ENCODE data around the gene CYTH3.
"Not testable (repeated sequence)": the region's sequence is repeated elsewhere in the genome, so short reads cannot be mapped to it uniquely, and the experiment has no call there.

The CYTH3 gene, protein sequence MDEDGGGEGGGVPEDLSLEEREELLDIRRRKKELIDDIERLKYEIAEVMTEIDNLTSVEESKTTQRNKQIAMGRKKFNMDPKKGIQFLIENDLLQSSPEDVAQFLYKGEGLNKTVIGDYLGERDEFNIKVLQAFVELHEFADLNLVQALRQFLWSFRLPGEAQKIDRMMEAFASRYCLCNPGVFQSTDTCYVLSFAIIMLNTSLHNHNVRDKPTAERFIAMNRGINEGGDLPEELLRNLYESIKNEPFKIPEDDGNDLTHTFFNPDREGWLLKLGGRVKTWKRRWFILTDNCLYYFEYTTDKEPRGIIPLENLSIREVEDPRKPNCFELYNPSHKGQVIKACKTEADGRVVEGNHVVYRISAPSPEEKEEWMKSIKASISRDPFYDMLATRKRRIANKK

GRCh38 chr7:6272481-6273323 lies at the start of gene CYTH3:
Gene CYTH3 (minus strand): TSS chr7:6272624. CDS start chr7:6272507, 117 bp downstream.
- H3K79me2 ChIP-seq (ENCODE audit: control insufficient read depth, insufficient read depth, low read length, unreplicated experiment), result peaks cover 45% of the 10 kb centered on the region
- H3K27me3 ChIP-seq (ENCODE audit: insufficient read depth, low read length), result no peaks in the 10 kb centered on the region
- peak within 1 kb of the TSS; percentile 85 for H3K4me3 ChIP-seq (ENCODE audit: low read depth, low read length)
- peak within 1 kb of the TSS; percentile 90 for H2AFZ ChIP-seq (ENCODE audit: low read length, unreplicated experiment)
- H3K36me3 ChIP-seq (ENCODE audit: insufficient read depth, low read length), result no peaks in the 10 kb centered on the region
- H3K4me1 ChIP-seq (ENCODE audit: control insufficient read depth, insufficient read depth, low read length, unreplicated experiment), result peaks cover 38% of the 10 kb centered on the region
- peak within 1 kb of the TSS; percentile 46; the same call in 1 of the 2 replicates for H3K27ac ChIP-seq (ENCODE audit: low read depth, low read length)

DNA sequence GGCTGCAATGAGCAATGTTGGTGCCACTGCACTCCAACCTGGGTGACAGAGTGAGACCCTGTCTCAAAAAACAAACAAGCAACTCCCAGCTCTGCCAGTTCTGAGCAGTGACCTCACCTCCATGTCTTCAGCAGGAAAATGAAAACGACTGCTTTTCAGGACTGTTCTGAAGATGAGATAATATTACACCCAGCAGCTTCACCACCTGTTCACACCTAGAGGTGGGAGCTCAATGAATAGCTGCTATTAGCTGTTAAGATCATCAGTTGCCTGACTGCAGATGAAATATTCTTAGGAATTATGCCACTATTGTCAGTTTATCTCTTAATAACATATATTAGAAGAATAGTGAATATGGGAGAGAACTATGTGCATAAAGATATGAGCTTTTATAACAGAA lies 48.4 kb upstream of the CYTH3 start:
- Histone ChIP-seq H3K36me3 (ENCODE audit: insufficient read depth, low read length) (no peaks in the 10 kb centered on the region), H3K27me3 (ENCODE audit: insufficient read depth, low read length) (no peaks in the 10 kb centered on the region), H3K4me1 (ENCODE audit: control insufficient read depth, insufficient read depth, low read length, unreplicated experiment) (peaks cover 14% of the 10 kb centered on the region), H3K27ac (ENCODE audit: low read depth, low read length) (no peak overlapping the region), H2AFZ (ENCODE audit: low read length, unreplicated experiment) (no peak overlapping the region), H3K79me2 (ENCODE audit: control insufficient read depth, insufficient read depth, low read length, unreplicated experiment) (no peaks in the 10 kb centered on the region), H3K4me3 (ENCODE audit: low read depth, low read length) (no peak overlapping the region)

- Histone ChIP-seq H3K4me1 (ENCODE audit: control insufficient read depth, insufficient read depth, low read length, unreplicated experiment) (peaks cover 14% of the 10 kb centered on the region), H3K27ac (ENCODE audit: low read depth, low read length) (peak overlapping the region; percentile 96), H2AFZ (ENCODE audit: low read length, unreplicated experiment) (peak overlapping the region; percentile 92), H3K27me3 (ENCODE audit: insufficient read depth, low read length) (no peaks in the 10 kb centered on the region), H3K79me2 (ENCODE audit: control insufficient read depth, insufficient read depth, low read length, unreplicated experiment) (no peaks in the 10 kb centered on the region), H3K4me3 (ENCODE audit: low read depth, low read length) (peak overlapping the region; percentile 44), H3K36me3 (ENCODE audit: insufficient read depth, low read length) (no peaks in the 10 kb centered on the region)
Observed at GRCh38 chr7:6317797-6318438, 45.5 kb upstream of the CYTH3 start.

DNA sequence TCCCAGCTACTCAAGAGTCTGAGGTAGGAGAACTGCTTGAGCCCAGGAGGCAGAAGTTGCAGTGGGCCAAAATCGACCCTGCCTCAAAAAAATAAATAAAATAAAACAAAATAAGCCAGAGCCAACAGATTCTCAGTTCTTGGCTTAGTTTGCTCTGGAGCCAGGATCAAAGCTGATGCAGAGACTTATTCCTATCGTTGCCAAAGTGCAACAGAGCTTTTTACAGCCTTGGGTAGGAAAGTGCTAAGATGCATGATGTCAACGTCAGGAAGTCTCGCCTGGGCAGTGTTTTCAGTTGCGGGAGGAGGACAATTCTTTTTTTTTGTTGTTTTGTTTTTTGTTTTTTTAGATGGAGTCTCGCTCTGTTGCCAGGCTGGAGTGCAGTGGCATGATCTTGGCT lies 43.8 kb upstream of the CYTH3 start:
- Histone ChIP-seq H3K79me2 (ENCODE audit: control insufficient read depth, insufficient read depth, low read length, unreplicated experiment) (no peaks in the 10 kb centered on the region), H2AFZ (ENCODE audit: low read length, unreplicated experiment) (peak overlapping the region; percentile 55), H3K4me3 (ENCODE audit: low read depth, low read length) (no peak overlapping the region), H3K4me1 (ENCODE audit: control insufficient read depth, insufficient read depth, low read length, unreplicated experiment) (peaks cover 14% of the 10 kb centered on the region), H3K27ac (ENCODE audit: low read depth, low read length) (no peak overlapping the region), H3K36me3 (ENCODE audit: insufficient read depth, low read length) (no peaks in the 10 kb centered on the region), H3K27me3 (ENCODE audit: insufficient read depth, low read length) (no peaks in the 10 kb centered on the region)

DNA sequence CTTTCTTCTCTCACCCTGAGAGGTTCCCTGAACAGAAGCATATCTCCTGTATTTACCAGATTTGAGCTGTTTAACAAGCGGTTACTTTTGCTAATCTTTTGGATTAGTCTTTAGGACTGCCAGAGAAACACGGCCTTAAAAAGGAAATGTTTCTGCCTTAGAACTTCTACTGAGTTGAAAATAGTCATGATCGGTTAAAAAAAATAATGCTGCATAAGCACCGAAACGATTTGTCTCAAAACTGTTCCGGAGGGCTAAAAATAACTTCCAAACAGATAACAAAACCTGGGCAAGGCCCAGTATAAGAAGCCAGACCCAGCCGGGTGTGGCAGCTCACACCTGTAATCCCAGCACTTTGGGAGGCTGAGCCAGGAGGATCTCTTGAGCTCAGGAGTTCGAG lies 43.3 kb upstream of the CYTH3 start:
- H2AFZ ChIP-seq (ENCODE audit: low read length, unreplicated experiment), result peak overlapping the region; percentile 68

GRCh38 chr7:6310271-6310993 lies 38.0 kb upstream of the CYTH3 start:
- Histone ChIP-seq H3K27me3 (ENCODE audit: insufficient read depth, low read length) (no peaks in the 10 kb centered on the region), H2AFZ (ENCODE audit: low read length, unreplicated experiment) (no peak overlapping the region), H3K27ac (ENCODE audit: low read depth, low read length) (no peak overlapping the region), H3K79me2 (ENCODE audit: control insufficient read depth, insufficient read depth, low read length, unreplicated experiment) (no peaks in the 10 kb centered on the region), H3K4me1 (ENCODE audit: control insufficient read depth, insufficient read depth, low read length, unreplicated experiment) (peaks cover 19% of the 10 kb centered on the region), H3K36me3 (ENCODE audit: insufficient read depth, low read length) (no peaks in the 10 kb centered on the region), H3K4me3 (ENCODE audit: low read depth, low read length) (no peak overlapping the region)

More for the DNA sequence above, 43.3 kb upstream of the CYTH3 start:
- peaks cover 14% of the 10 kb centered on the region for H3K4me1 ChIP-seq (ENCODE audit: control insufficient read depth, insufficient read depth, low read length, unreplicated experiment)
- no peaks in the 10 kb centered on the region for H3K79me2 ChIP-seq (ENCODE audit: control insufficient read depth, insufficient read depth, low read length, unreplicated experiment)
- no peaks in the 10 kb centered on the region for H3K36me3 ChIP-seq (ENCODE audit: insufficient read depth, low read length)
- no peak overlapping the region for H3K4me3 ChIP-seq (ENCODE audit: low read depth, low read length)
- peak overlapping the region; percentile 49; the same call in 1 of the 2 replicates for H3K27ac ChIP-seq (ENCODE audit: low read depth, low read length)
- no peaks in the 10 kb centered on the region for H3K27me3 ChIP-seq (ENCODE audit: insufficient read depth, low read length)

DNA sequence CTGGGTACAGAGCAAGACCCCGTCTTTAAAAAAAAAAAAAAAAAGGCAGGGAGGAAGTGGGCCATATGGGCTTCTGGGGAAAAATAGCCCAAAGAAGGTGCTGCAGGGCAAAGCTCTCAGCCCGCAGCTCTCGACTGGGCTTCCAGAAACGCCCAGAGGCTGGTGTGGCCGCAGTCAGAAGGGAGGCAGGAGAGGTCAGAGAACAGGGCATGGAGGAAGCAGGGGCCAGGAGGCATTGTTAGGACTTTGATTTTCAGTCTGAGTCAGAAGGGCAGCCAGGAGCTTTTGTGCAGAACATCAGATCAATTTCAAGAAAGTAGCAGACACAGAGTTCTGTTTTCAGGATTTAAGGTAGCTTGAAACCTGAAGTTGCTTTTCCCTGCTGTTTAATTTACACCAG lies 35.3 kb upstream of the CYTH3 start:
- Histone ChIP-seq H2AFZ (ENCODE audit: low read length, unreplicated experiment) (peak overlapping the region; percentile 78), H3K27ac (ENCODE audit: low read depth, low read length) (no peak overlapping the region)

DNA sequence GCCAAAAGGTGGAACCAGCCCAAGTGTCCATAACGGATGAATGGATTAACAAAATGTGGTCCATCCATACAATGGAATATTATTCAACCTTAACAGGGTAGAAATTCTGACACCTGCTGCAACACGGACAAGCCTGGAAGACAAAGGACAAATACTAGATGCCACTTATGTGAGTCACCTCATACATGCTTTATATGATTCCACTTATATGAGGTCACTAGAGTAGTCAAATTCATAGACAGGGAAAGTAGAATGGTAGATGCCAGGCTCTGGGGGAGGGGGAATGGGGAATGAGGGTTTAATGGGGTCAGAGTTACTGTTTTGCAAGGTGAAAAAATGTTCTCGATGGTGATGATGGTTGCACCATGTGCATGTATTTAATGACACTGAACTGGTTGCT lies 34.0 kb upstream of the CYTH3 start:
- Histone ChIP-seq H2AFZ (ENCODE audit: low read length, unreplicated experiment) (no peak overlapping the region), H3K79me2 (ENCODE audit: control insufficient read depth, insufficient read depth, low read length, unreplicated experiment) (no peaks in the 10 kb centered on the region), H3K27ac (ENCODE audit: low read depth, low read length) (peak overlapping the region; percentile 22; the same call in 1 of the 2 replicates), H3K27me3 (ENCODE audit: insufficient read depth, low read length) (no peaks in the 10 kb centered on the region), H3K36me3 (ENCODE audit: insufficient read depth, low read length) (no peaks in the 10 kb centered on the region), H3K4me3 (ENCODE audit: low read depth, low read length) (no peak overlapping the region), H3K4me1 (ENCODE audit: control insufficient read depth, insufficient read depth, low read length, unreplicated experiment) (peaks cover 19% of the 10 kb centered on the region)

More for the DNA sequence above, 35.3 kb upstream of the CYTH3 start:
- Histone ChIP-seq H3K4me1 (ENCODE audit: control insufficient read depth, insufficient read depth, low read length, unreplicated experiment) (peaks cover 19% of the 10 kb centered on the region), H3K27me3 (ENCODE audit: insufficient read depth, low read length) (no peaks in the 10 kb centered on the region), H3K4me3 (ENCODE audit: low read depth, low read length) (no peak overlapping the region), H3K36me3 (ENCODE audit: insufficient read depth, low read length) (no peaks in the 10 kb centered on the region), H3K79me2 (ENCODE audit: control insufficient read depth, insufficient read depth, low read length, unreplicated experiment) (no peaks in the 10 kb centered on the region)

DNA sequence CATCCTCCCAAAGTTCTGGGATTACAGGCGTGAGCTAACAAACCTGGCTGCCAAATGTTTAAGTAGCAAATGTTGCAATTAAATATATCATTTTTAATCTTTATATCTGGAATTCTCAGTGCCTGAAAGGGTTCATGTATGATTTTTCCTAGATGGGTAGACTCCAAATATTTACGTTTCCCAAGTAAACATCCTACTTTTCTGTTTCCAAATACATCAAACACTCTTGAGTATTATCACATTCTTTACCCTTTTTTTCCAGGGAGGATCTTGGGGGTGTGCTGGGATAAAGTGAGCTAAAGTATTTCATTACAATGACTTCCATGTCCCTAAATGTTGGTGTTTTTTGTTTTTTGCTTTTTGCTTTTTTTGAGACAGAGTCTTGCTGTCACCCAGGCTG lies 32.9 kb upstream of the CYTH3 start:
- no peak overlapping the region for H3K4me3 ChIP-seq (ENCODE audit: low read depth, low read length)
- no peaks in the 10 kb centered on the region for H3K79me2 ChIP-seq (ENCODE audit: control insufficient read depth, insufficient read depth, low read length, unreplicated experiment)
- no peak overlapping the region for H3K27ac ChIP-seq (ENCODE audit: low read depth, low read length)
- H2AFZ ChIP-seq (ENCODE audit: low read length, unreplicated experiment), result no peak overlapping the region
- no peaks in the 10 kb centered on the region for H3K36me3 ChIP-seq (ENCODE audit: insufficient read depth, low read length)
- H3K27me3 ChIP-seq (ENCODE audit: insufficient read depth, low read length), result no peaks in the 10 kb centered on the region
- H3K4me1 ChIP-seq (ENCODE audit: control insufficient read depth, insufficient read depth, low read length, unreplicated experiment), result peaks cover 19% of the 10 kb centered on the region

GRCh38 chr7:6301446-6301845 lies 29.0 kb upstream of the CYTH3 start:
- H3K36me3 ChIP-seq (ENCODE audit: insufficient read depth, low read length); H2AFZ ChIP-seq (ENCODE audit: low read length, unreplicated experiment); H3K4me3 ChIP-seq (ENCODE audit: low read depth, low read length); H3K79me2 ChIP-seq (ENCODE audit: control insufficient read depth, insufficient read depth, low read length, unreplicated experiment); H3K27me3 ChIP-seq (ENCODE audit: insufficient read depth, low read length); H3K4me1 ChIP-seq (ENCODE audit: control insufficient read depth, insufficient read depth, low read length, unreplicated experiment); H3K27ac ChIP-seq (ENCODE audit: low read depth, low read length): not testable (repeated sequence)
